GM18861 (cell line): ENCODE data around the gene CTNNA3.

Experiments
- ATAC-seq: cut with Tn5 transposase; IDR thresholded peaks from one replicate; pipeline ENCODE4 v1.9.1; 2021; ENCODE audit not compliant: unreplicated experiment

CTNNA3 gene

GRCh38 chr10:67144530-67144929 is 551.5 kb downstream of the CTNNA3 start:
- no peak for ATAC-seq

GRCh38 chr10:67141300-67141699 is 554.7 kb downstream of the CTNNA3 start:
- ATAC-seq: no peak

GRCh38 chr10:67140641-67141040 is 555.4 kb downstream of the CTNNA3 start:
- no peak for ATAC-seq

GRCh38 chr10:67127441-67127840 is 568.6 kb downstream of the CTNNA3 start:
- no peak for ATAC-seq

- no peak for ATAC-seq
Observed at GRCh38 chr10:67119651-67120050, 576.3 kb downstream of the CTNNA3 start.

- ATAC-seq: no peak
Observed at GRCh38 chr10:67115972-67116371, 580.0 kb downstream of the CTNNA3 start.

- ATAC-seq: no peak
Observed at GRCh38 chr10:67114945-67115344, 581.0 kb downstream of the CTNNA3 start.

- ATAC-seq: no peak
Observed at GRCh38 chr10:67112765-67113164, 583.2 kb downstream of the CTNNA3 start.

- no peak for ATAC-seq
Observed at GRCh38 chr10:67110286-67110685, 585.7 kb downstream of the CTNNA3 start.

GRCh38 chr10:67107670-67108069 is 588.3 kb downstream of the CTNNA3 start:
- no peak for ATAC-seq

GRCh38 chr10:67100951-67101350 is 595.0 kb downstream of the CTNNA3 start:
- no peak for ATAC-seq

GRCh38 chr10:67098461-67098860 is 597.5 kb downstream of the CTNNA3 start:
- ATAC-seq: no peak

GRCh38 chr10:67095531-67095930 is 600.5 kb downstream of the CTNNA3 start:
- no peak for ATAC-seq

GRCh38 chr10:67088036-67088435 is 608.0 kb downstream of the CTNNA3 start:
- no peak for ATAC-seq

GRCh38 chr10:67087135-67087425 is 608.9 kb downstream of the CTNNA3 start:
- ATAC-seq: no peak

GRCh38 chr10:67086327-67087134 is 609.5 kb downstream of the CTNNA3 start:
- ATAC-seq: no peak

GRCh38 chr10:67079126-67079525 is 616.9 kb downstream of the CTNNA3 start:
- no peak for ATAC-seq

- no peak for ATAC-seq
Observed at GRCh38 chr10:67077376-67077775, 618.6 kb downstream of the CTNNA3 start.

GRCh38 chr10:67076144-67076543 is 619.9 kb downstream of the CTNNA3 start:
- no peak for ATAC-seq

- no peak for ATAC-seq
Observed at GRCh38 chr10:67075491-67075971, 620.5 kb downstream of the CTNNA3 start.

GRCh38 chr10:67072654-67073053 is 623.3 kb downstream of the CTNNA3 start:
- ATAC-seq: no peak

GRCh38 chr10:67050415-67050814 is 645.6 kb downstream of the CTNNA3 start:
- no peak for ATAC-seq

GRCh38 chr10:67049988-67050387 is 646.0 kb downstream of the CTNNA3 start:
- no peak for ATAC-seq
